ENCODE results near the gene ITGA11. TPM values are rescaled to one million over a fixed set of nuclear protein-coding genes. Genes with fewer than 3 reads are reported as not detected.
A peak's percentile ranks its signal among the peaks of the same experiment; 100 is the strongest.

Gene ITGA11
- total RNA-seq, 1 donor from 2014 or later = 2.3 TPM

GRCh38 chr15:68256675-68257450 lies 175.1 kb downstream of the ITGA11 start:
- H3K27ac Mint-ChIP-seq = no peak overlapping the region
- DNase-seq (ENCODE audit: low spot score) = peak; percentile 57
- intact Hi-C loops (cut with micrococcal nuclease) = no loop called here
- no peaks in the 10 kb centered on the region for H3K9me3 Mint-ChIP-seq
- H3K27me3 Mint-ChIP-seq (ENCODE audit: low read depth) = peaks cover 12% of the 10 kb centered on the region
- H3K4me1 Mint-ChIP-seq (ENCODE audit: low read depth) = peaks cover 6% of the 10 kb centered on the region
- H3K36me3 Mint-ChIP-seq (ENCODE audit: low read depth) = no peaks in the 10 kb centered on the region
- H3K4me3 Mint-ChIP-seq (ENCODE audit: low read depth) = peak overlapping the region; percentile 65

GRCh38 chr15:68252925-68253534 lies 178.9 kb downstream of the ITGA11 start:
- H3K36me3 Mint-ChIP-seq (ENCODE audit: low read depth) = no peaks in the 10 kb centered on the region
- H3K4me1 Mint-ChIP-seq (ENCODE audit: low read depth) = peaks cover 2% of the 10 kb centered on the region
- H3K27me3 Mint-ChIP-seq (ENCODE audit: low read depth) = peaks cover 19% of the 10 kb centered on the region
- intact Hi-C loops (cut with micrococcal nuclease) = loop anchor here (1.0 to 2.0 kb wide), 3 partner anchors 26 to 130 kb away; no protein-coding TSS in a partner anchor
- H3K27ac Mint-ChIP-seq = no peak overlapping the region
- no peak overlapping the region for H3K4me3 Mint-ChIP-seq (ENCODE audit: low read depth)
- H3K9me3 Mint-ChIP-seq = no peaks in the 10 kb centered on the region
- no peak for DNase-seq (ENCODE audit: low spot score)

DNA sequence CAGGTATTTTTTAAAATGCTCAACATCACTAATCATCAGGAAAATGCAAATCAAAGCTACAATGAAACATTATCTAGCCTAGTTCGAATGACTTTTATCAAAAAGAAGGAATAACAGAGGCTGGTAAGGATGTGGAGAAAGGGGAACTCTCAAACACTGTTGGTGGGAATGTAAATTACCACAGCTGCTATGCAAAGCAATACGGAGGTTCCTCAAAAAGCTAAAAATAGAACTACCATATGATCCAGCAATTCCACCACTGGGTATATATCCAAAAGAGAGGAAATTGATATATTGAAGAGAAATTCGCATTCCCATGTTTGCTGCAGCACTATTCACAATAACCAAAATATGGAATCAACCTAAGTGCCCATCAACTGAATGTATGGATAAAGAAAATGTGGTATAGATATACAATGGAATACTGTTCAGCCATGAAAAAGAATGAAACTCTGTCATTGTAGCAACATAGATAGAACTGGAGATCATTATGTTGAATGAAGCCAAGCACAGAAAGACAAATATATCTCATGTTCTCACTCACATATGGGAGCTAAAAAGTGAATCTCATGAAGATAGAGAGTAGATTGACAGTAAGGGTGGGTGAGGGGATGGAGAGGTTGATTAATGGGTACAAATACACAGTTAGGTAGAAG lies 182.8 kb downstream of the ITGA11 start:
- H3K27ac Mint-ChIP-seq = no peak overlapping the region
- intact Hi-C loops (cut with micrococcal nuclease) = no loop called here
- DNase-seq (ENCODE audit: low spot score) = no peak

More for the DNA sequence above, 182.8 kb downstream of the ITGA11 start:
- Mint-ChIP-seq H3K36me3 (ENCODE audit: low read depth) (no peaks in the 10 kb centered on the region), H3K9me3 (peaks cover 8% of the 10 kb centered on the region), H3K27me3 (ENCODE audit: low read depth) (peaks cover 30% of the 10 kb centered on the region), H3K4me1 (ENCODE audit: low read depth) (peaks cover 2% of the 10 kb centered on the region), H3K4me3 (ENCODE audit: low read depth) (no peak overlapping the region)

Other genes starting within 250 kb of the ITGA11 start
- gene CALML4, start 226.8 kb downstream of the ITGA11 start, total RNA-seq = 11.9 and 12.1 TPM in 2 replicates
- gene CLN6, start 202.4 kb downstream of the ITGA11 start, total RNA-seq = 82.4 and 84.9 TPM in 2 replicates
- 45.1 and 50.4 TPM in 2 replicates for gene FEM1B, start 154.4 kb downstream of the ITGA11 start, total RNA-seq
- 0.41 and 0.43 TPM in 2 replicates for gene CORO2B, start 146.8 kb upstream of the ITGA11 start, total RNA-seq